ENCODE measurements around the gene GPX3.

Gene GPX3

GRCh38 chr5:151033217-151033934 lies 13.0 kb downstream of the GPX3 start:
- no peaks in the 10 kb centered on the region for H3K4me1 ChIP-seq (ENCODE audit: control insufficient read depth, insufficient read depth, low read length)
- no peak overlapping the region for H3K27ac ChIP-seq (ENCODE audit: low read length)
- no peaks in the 10 kb centered on the region for H3K27me3 ChIP-seq (ENCODE audit: control insufficient read depth, insufficient read depth, low read length)
- H3K9me3 ChIP-seq (ENCODE audit: control insufficient read depth, insufficient read depth, low read length) = no peaks in the 10 kb centered on the region
- H3K36me3 ChIP-seq (ENCODE audit: control insufficient read depth, insufficient read depth, low read length) = 0 out of 2 replicates have a peak, but pooled peaks cover 4% of the 10 kb centered on the region
- no peak overlapping the region for H3K4me3 ChIP-seq (ENCODE audit: low read length)
- WGBS (ENCODE audit: insufficient coverage, insufficient read length) = no CpG with 5 or more reads among the region's 14 CpGs
- no peak for DNase-seq (ENCODE audit: low read depth, low spot score)

GRCh38 chr5:151034422-151035379 lies 14.3 kb downstream of the GPX3 start:
- WGBS (ENCODE audit: insufficient coverage, insufficient read length) = no CpG with 5 or more reads among the region's 19 CpGs
- no peak for DNase-seq (ENCODE audit: low read depth, low spot score)
- no peaks in the 10 kb centered on the region for H3K27me3 ChIP-seq (ENCODE audit: control insufficient read depth, insufficient read depth, low read length)
- H3K4me1 ChIP-seq (ENCODE audit: control insufficient read depth, insufficient read depth, low read length) = no peaks in the 10 kb centered on the region
- no peaks in the 10 kb centered on the region for H3K9me3 ChIP-seq (ENCODE audit: control insufficient read depth, insufficient read depth, low read length)
- H3K27ac ChIP-seq (ENCODE audit: low read length) = no peak overlapping the region
- H3K4me3 ChIP-seq (ENCODE audit: low read length) = no peak overlapping the region
- peaks cover 9% of the 10 kb centered on the region; the same call in 1 of the 2 replicates for H3K36me3 ChIP-seq (ENCODE audit: control insufficient read depth, insufficient read depth, low read length)

GRCh38 chr5:151036556-151036955 lies 16.2 kb downstream of the GPX3 start:
- DNase-seq (ENCODE audit: low read depth, low spot score) = no peak
- Histone ChIP-seq H3K4me1 (ENCODE audit: control insufficient read depth, insufficient read depth, low read length) (no peaks in the 10 kb centered on the region), H3K4me3 (ENCODE audit: low read length) (no peak overlapping the region), H3K36me3 (ENCODE audit: control insufficient read depth, insufficient read depth, low read length) (peaks cover 9% of the 10 kb centered on the region; the same call in 1 of the 2 replicates), H3K27me3 (ENCODE audit: control insufficient read depth, insufficient read depth, low read length) (no peaks in the 10 kb centered on the region), H3K27ac (ENCODE audit: low read length) (no peak overlapping the region), H3K9me3 (ENCODE audit: control insufficient read depth, insufficient read depth, low read length) (no peaks in the 10 kb centered on the region)
- no CpG with 5 or more reads among the region's 6 CpGs for WGBS (ENCODE audit: insufficient coverage, insufficient read length)

- Histone ChIP-seq H3K4me3 (ENCODE audit: low read length) (no peak overlapping the region), H3K9me3 (ENCODE audit: control insufficient read depth, insufficient read depth, low read length) (no peaks in the 10 kb centered on the region), H3K27ac (ENCODE audit: low read length) (no peak overlapping the region), H3K27me3 (ENCODE audit: control insufficient read depth, insufficient read depth, low read length) (no peaks in the 10 kb centered on the region), H3K4me1 (ENCODE audit: control insufficient read depth, insufficient read depth, low read length) (no peaks in the 10 kb centered on the region), H3K36me3 (ENCODE audit: control insufficient read depth, insufficient read depth, low read length) (peaks cover 12% of the 10 kb centered on the region; the same call in 1 of the 2 replicates)
- WGBS (ENCODE audit: insufficient coverage, insufficient read length) = no CpG with 5 or more reads among the region's 12 CpGs
- DNase-seq (ENCODE audit: low read depth, low spot score) = no peak
Measured at GRCh38 chr5:151037561-151038411, 17.4 kb downstream of the GPX3 start.

GRCh38 chr5:151038412-151038745 lies 18.0 kb downstream of the GPX3 start:
- no peak for DNase-seq (ENCODE audit: low read depth, low spot score)
- H3K4me3 ChIP-seq (ENCODE audit: low read length) = no peak overlapping the region

GRCh38 chr5:151038801-151039238 lies 18.4 kb downstream of the GPX3 start:
- peaks cover 12% of the 10 kb centered on the region; the same call in 1 of the 2 replicates for H3K36me3 ChIP-seq (ENCODE audit: control insufficient read depth, insufficient read depth, low read length)
- H3K4me3 ChIP-seq (ENCODE audit: low read length) = no peak overlapping the region
- WGBS (ENCODE audit: insufficient coverage, insufficient read length) = no CpG with 5 or more reads among the region's 7 CpGs
- H3K4me1 ChIP-seq (ENCODE audit: control insufficient read depth, insufficient read depth, low read length) = no peaks in the 10 kb centered on the region
- DNase-seq (ENCODE audit: low read depth, low spot score) = no peak
- H3K9me3 ChIP-seq (ENCODE audit: control insufficient read depth, insufficient read depth, low read length) = no peaks in the 10 kb centered on the region
- no peaks in the 10 kb centered on the region for H3K27me3 ChIP-seq (ENCODE audit: control insufficient read depth, insufficient read depth, low read length)
- no peak overlapping the region for H3K27ac ChIP-seq (ENCODE audit: low read length)

More at GRCh38 chr5:151038412-151038745, 18.0 kb downstream of the GPX3 start:
- Histone ChIP-seq H3K36me3 (ENCODE audit: control insufficient read depth, insufficient read depth, low read length) (peaks cover 12% of the 10 kb centered on the region; the same call in 1 of the 2 replicates), H3K9me3 (ENCODE audit: control insufficient read depth, insufficient read depth, low read length) (no peaks in the 10 kb centered on the region), H3K27me3 (ENCODE audit: control insufficient read depth, insufficient read depth, low read length) (no peaks in the 10 kb centered on the region), H3K27ac (ENCODE audit: low read length) (no peak overlapping the region), H3K4me1 (ENCODE audit: control insufficient read depth, insufficient read depth, low read length) (no peaks in the 10 kb centered on the region)
- no CpG with 5 or more reads among the region's 8 CpGs for WGBS (ENCODE audit: insufficient coverage, insufficient read length)

- no peak overlapping the region for H3K27ac ChIP-seq (ENCODE audit: low read length)
- no peak for DNase-seq (ENCODE audit: low read depth, low spot score)
- no CpG with 5 or more reads among the region's 9 CpGs for WGBS (ENCODE audit: insufficient coverage, insufficient read length)
- no peaks in the 10 kb centered on the region for H3K9me3 ChIP-seq (ENCODE audit: control insufficient read depth, insufficient read depth, low read length)
- no peaks in the 10 kb centered on the region for H3K27me3 ChIP-seq (ENCODE audit: control insufficient read depth, insufficient read depth, low read length)
- no peak overlapping the region for H3K4me3 ChIP-seq (ENCODE audit: low read length)
- H3K4me1 ChIP-seq (ENCODE audit: control insufficient read depth, insufficient read depth, low read length) = no peaks in the 10 kb centered on the region
- peaks cover 12% of the 10 kb centered on the region; the same call in 1 of the 2 replicates for H3K36me3 ChIP-seq (ENCODE audit: control insufficient read depth, insufficient read depth, low read length)
Measured at GRCh38 chr5:151039665-151040064, 19.3 kb downstream of the GPX3 start.

GRCh38 chr5:151040211-151040747 lies 19.9 kb downstream of the GPX3 start:
- Histone ChIP-seq H3K36me3 (ENCODE audit: control insufficient read depth, insufficient read depth, low read length) (peaks cover 8% of the 10 kb centered on the region; the same call in 1 of the 2 replicates), H3K9me3 (ENCODE audit: control insufficient read depth, insufficient read depth, low read length) (no peaks in the 10 kb centered on the region), H3K4me3 (ENCODE audit: low read length) (no peak overlapping the region), H3K27me3 (ENCODE audit: control insufficient read depth, insufficient read depth, low read length) (no peaks in the 10 kb centered on the region), H3K4me1 (ENCODE audit: control insufficient read depth, insufficient read depth, low read length) (no peaks in the 10 kb centered on the region), H3K27ac (ENCODE audit: low read length) (no peak overlapping the region)
- WGBS (ENCODE audit: insufficient coverage, insufficient read length) = no CpG with 5 or more reads among the region's 8 CpGs
- DNase-seq (ENCODE audit: low read depth, low spot score) = no peak

GRCh38 chr5:151041577-151042268 lies 21.3 kb downstream of the GPX3 start:
- no peak for DNase-seq (ENCODE audit: low read depth, low spot score)
- peaks cover 8% of the 10 kb centered on the region; the same call in 1 of the 2 replicates for H3K36me3 ChIP-seq (ENCODE audit: control insufficient read depth, insufficient read depth, low read length)

More at GRCh38 chr5:151041577-151042268, 21.3 kb downstream of the GPX3 start:
- Histone ChIP-seq H3K4me1 (ENCODE audit: control insufficient read depth, insufficient read depth, low read length) (no peaks in the 10 kb centered on the region), H3K27me3 (ENCODE audit: control insufficient read depth, insufficient read depth, low read length) (no peaks in the 10 kb centered on the region), H3K4me3 (ENCODE audit: low read length) (no peak overlapping the region), H3K9me3 (ENCODE audit: control insufficient read depth, insufficient read depth, low read length) (no peaks in the 10 kb centered on the region), H3K27ac (ENCODE audit: low read length) (no peak overlapping the region)
- WGBS (ENCODE audit: insufficient coverage, insufficient read length) = no CpG with 5 or more reads among the region's 11 CpGs
